H1 (cell line): ENCODE results near the gene SF3A2. TPM values are rescaled to one million over a fixed set of nuclear protein-coding genes. Genes with fewer than 3 reads are reported as not detected.

Source experiments
- BRCA1 ChIP-seq: IDR thresholded peaks from 2 replicates; pipeline ENCODE4 v1.6.1; 2012; ENCODE audit warnings: low read depth, low read length, improper control_type of control experiment
- CHD2 ChIP-seq: IDR thresholded peaks from 2 replicates; pipeline ENCODE4 v1.6.1; 2012; ENCODE audit warnings: low read length, improper control_type of control experiment
- JUND ChIP-seq: IDR thresholded peaks from 2 replicates; pipeline ENCODE4 v1.6.1; 2011; ENCODE audit warnings: mild to moderate bottlenecking, improper control_type of control experiment, low read length
- NANOG ChIP-seq: IDR thresholded peaks from 2 replicates; pipeline ENCODE4 v1.6.1; 2011; ENCODE audit warnings: low read length, low read depth, mild to moderate bottlenecking, inconsistent platforms; ENCODE audit not compliant: insufficient read depth, poor library complexity, severe bottlenecking
- TCF12 ChIP-seq: IDR thresholded peaks from 2 replicates; pipeline ENCODE4 v1.6.1; 2011; ENCODE audit warnings: low read depth, mild to moderate bottlenecking, low read length
- polyA plus RNA-seq, 7 experiments: library from polyadenylated mRNA; depleted of rRNA in 3 of 7; stranded (reverse) in 5 of 7; unstranded in 2 of 7; fragments of >200 nt in 5 of 7; fragments of 200-250 nt in 2 of 7; gene quantifications; 1 replicate in 5 of 7; 2 replicates in 1 of 7; 4 replicates in 1 of 7; pipeline versions ENCODE4 v1.2.1 to v1.2.3, GENCODE V29; 2011 to 2013; ENCODE audit warnings: missing spikeins in 2 of 7, mixed read lengths in 2 of 7
- total RNA-seq: library from RNA; stranded (reverse); fragmentation: NEBNext Ultra II Directional; extraction: Animal tissue kit (Norgen Biotek cat#: 25700); gene quantifications from 2 replicates; pipeline ENCODE4 v1.2.1, GENCODE V29; 2021

The SF3A2 gene
- total and polyA plus RNA-seq, 2 of the 8 experiments (the other 6 are each of a cell fraction or from before 2014, with no cell fraction given): 15.3 to 146 TPM

DNA sequence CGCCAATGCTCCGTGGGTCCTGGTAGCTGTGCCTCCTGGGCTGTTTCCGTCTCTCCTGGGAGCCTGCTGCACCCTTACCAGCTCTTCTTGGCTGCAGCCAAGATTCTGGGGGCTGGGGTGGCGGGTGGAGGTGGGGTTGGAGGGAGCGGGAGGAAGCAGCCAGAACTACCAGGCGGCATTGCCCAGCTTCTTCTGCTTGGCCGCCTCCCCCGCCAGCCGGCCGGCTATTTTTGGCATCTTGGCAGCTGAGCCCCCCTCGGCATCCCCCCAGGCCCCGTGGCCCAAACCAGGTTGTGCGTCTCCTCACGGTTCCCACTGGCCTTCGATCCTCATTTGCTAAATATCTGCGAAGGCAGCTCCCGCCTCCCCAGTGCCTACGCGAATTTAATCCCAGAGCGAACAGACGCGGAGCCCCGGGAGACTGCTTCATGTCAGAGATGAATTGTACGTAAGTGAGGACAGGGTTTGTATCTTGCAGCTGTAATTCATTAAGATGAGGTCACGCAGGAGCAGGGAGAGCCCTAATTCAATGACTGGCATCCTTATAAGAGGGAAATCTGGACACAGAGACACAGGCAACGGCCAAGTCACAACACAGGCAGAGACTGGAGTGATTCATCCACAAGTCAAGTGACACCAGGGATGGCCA, 58.2 kb downstream of the SF3A2 start (continued):
- TF ChIP-seq CHD2 (no peak), BRCA1 (no peak), NANOG (no peak), TCF12 (no peak), JUND (no peak)
- TF ChIP-seq, all 59 proteins: peak for 0
